ENCODE results near the gene MCF2L.

Gene MCF2L, protein sequence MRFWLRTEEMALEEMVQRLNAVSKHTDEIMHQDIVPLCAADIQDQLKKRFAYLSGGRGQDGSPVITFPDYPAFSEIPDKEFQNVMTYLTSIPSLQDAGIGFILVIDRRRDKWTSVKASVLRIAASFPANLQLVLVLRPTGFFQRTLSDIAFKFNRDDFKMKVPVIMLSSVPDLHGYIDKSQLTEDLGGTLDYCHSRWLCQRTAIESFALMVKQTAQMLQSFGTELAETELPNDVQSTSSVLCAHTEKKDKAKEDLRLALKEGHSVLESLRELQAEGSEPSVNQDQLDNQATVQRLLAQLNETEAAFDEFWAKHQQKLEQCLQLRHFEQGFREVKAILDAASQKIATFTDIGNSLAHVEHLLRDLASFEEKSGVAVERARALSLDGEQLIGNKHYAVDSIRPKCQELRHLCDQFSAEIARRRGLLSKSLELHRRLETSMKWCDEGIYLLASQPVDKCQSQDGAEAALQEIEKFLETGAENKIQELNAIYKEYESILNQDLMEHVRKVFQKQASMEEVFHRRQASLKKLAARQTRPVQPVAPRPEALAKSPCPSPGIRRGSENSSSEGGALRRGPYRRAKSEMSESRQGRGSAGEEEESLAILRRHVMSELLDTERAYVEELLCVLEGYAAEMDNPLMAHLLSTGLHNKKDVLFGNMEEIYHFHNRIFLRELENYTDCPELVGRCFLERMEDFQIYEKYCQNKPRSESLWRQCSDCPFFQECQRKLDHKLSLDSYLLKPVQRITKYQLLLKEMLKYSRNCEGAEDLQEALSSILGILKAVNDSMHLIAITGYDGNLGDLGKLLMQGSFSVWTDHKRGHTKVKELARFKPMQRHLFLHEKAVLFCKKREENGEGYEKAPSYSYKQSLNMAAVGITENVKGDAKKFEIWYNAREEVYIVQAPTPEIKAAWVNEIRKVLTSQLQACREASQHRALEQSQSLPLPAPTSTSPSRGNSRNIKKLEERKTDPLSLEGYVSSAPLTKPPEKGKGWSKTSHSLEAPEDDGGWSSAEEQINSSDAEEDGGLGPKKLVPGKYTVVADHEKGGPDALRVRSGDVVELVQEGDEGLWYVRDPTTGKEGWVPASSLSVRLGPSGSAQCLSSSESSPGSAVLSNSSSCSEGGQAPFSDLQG

DNA sequence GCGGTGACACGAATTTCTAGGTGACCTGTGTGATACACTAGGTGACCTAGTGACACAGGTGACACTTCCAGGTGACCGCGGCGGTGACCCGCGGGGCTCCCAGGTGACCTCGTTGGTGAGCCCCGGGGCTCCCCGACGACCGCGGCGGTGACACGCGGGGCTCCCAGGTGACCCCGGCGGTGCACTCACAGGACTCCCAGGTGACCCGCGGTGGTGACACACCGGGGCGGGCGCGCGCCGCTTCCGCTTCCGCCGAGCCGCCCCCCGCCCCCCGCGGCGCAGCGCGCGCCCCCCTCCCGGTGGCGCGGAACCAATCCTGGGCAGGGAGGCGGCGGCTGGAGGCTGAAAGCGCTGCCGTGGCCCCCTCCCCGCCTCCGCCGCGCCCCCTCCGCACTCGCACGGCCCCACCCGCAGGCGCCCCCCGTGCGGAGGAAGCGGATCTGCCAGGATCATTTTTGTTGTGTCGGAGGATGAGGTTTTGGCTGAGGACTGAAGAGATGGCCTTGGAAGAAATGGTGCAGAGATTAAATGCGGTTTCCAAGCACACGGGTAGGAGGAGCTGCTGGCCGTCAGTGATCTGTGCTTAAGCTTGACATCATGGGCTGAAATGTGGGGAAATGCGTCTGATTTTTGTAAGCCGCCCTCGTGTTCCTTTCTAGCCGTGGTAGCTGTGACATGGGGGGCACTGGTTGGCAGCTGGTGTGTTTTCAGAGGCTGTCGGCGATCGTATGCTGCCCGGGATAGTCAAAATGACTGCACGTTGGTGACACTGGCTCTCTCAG, at the start of gene MCF2L:
Gene MCF2L (plus strand): TSS at position 305 of the 782 bp plus-strand sequence. CDS start 166 bp downstream, at position 471.
- in situ Hi-C loops (cut with HindIII; ENCODE audit: low sequenced_read_pairs) = no loop called here
- no peak for DNase-seq (ENCODE audit: low read depth)
- peak; percentile 8 for TF ChIP-seq CTCF (IDR thresholded peaks at IDR 0.05; ENCODE audit: low read depth, low read length, missing control alignments)
- H3K4me3 ChIP-seq (ENCODE audit: low read depth, low read length) = peak within 1 kb of the TSS; percentile 24

GRCh38 chr13:112923962-112924361, 45.1 kb upstream of the MCF2L start:
- DNase-seq (ENCODE audit: low read depth) = no peak
- in situ Hi-C loops (cut with HindIII; ENCODE audit: low sequenced_read_pairs) = no loop called here
- no peak overlapping the region for H3K4me3 ChIP-seq (ENCODE audit: low read depth, low read length)
- no peak for TF ChIP-seq CTCF (IDR thresholded peaks at IDR 0.05; ENCODE audit: low read depth, low read length, missing control alignments)

GRCh38 chr13:112924365-112924764, 44.6 kb upstream of the MCF2L start:
- in situ Hi-C loops (cut with HindIII; ENCODE audit: low sequenced_read_pairs) = no loop called here
- no peak for TF ChIP-seq CTCF (IDR thresholded peaks at IDR 0.05; ENCODE audit: low read depth, low read length, missing control alignments)
- no peak for DNase-seq (ENCODE audit: low read depth)

DNA sequence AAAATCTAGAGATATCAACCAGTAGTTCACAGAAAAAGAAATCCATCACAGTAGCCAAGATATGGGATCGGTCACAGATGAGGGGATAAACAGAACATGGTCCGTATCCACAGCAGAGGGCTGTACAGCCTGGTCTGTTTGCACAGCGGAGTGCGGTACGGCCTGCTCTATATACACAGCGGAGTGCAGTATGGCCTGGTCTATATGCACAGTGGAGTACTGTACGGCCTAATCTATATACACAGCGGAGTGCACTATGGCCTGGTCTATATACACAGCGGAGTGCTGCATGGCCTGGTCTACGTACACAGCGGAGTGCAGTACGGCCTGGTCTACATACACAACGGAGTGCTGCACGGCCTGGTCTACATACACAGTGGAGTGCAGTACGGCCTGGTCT, 43.0 kb upstream of the MCF2L start:
- no peak for DNase-seq (ENCODE audit: low read depth)
- no peak for TF ChIP-seq CTCF (IDR thresholded peaks at IDR 0.05; ENCODE audit: low read depth, low read length, missing control alignments)
- in situ Hi-C loops (cut with HindIII; ENCODE audit: low sequenced_read_pairs) = no loop called here

More at GRCh38 chr13:112924365-112924764, 44.6 kb upstream of the MCF2L start:
- H3K4me3 ChIP-seq (ENCODE audit: low read depth, low read length) = no peak overlapping the region

DNA sequence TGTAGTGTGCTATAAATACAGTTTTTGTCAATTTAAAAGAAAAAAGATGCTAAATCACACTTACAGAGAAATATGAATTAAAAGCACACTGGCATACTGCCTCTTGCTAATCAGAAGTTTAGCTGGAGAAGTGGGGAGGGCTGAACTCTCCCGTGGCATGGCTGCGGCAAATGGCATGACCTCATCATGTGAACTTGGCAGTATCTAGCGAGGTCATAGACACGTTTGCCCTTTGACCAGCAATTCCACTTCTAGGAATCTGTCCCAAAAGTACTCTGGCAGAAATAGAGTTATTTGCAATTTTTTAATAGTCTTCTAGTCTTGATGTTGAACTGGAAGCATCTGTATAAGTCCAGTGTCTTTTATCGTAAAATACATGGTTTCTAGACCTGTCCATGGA, 42.0 kb upstream of the MCF2L start:
- in situ Hi-C loops (cut with HindIII; ENCODE audit: low sequenced_read_pairs) = no loop called here
- H3K4me3 ChIP-seq (ENCODE audit: low read depth, low read length) = no peak overlapping the region
- TF ChIP-seq CTCF (IDR thresholded peaks at IDR 0.05; ENCODE audit: low read depth, low read length, missing control alignments) = no peak
- no peak for DNase-seq (ENCODE audit: low read depth)

More for the DNA sequence above, 43.0 kb upstream of the MCF2L start:
- no peak overlapping the region for H3K4me3 ChIP-seq (ENCODE audit: low read depth, low read length)

Data from astrocyte of the cerebellum (primary cell).